Panc1 (cell line): ENCODE data around the gene TCF3.

Experiments used
- CTCF ChIP-seq: fragments of 450-650 bp; IDR thresholded peaks from 2 replicates; pipeline ENCODE4 v1.5.1; 2017; ENCODE audit warnings: mild to moderate bottlenecking
- POLR2AphosphoS5 ChIP-seq: IDR thresholded peaks from 2 replicates; pipeline ENCODE4 v1.6.1; 2012; ENCODE audit warnings: mild to moderate bottlenecking, low read depth, low read length, moderate library complexity
- REST ChIP-seq, 2 experiments: IDR thresholded peaks; 2 replicates each; pipeline ENCODE4 v1.6.1; 2011 to 2012; ENCODE audit warnings: low read depth in 2 of 2, control low read depth in 1 of 2, low read length in 1 of 2, mild to moderate bottlenecking in 1 of 2, moderate library complexity in 1 of 2; ENCODE audit not compliant: insufficient read depth in 1 of 2
- TCF7L2 ChIP-seq: IDR thresholded peaks from 2 replicates; pipeline ENCODE4 v1.6.1; 2011; ENCODE audit warnings: mild to moderate bottlenecking, low read depth, low read length, inconsistent platforms

DNA sequence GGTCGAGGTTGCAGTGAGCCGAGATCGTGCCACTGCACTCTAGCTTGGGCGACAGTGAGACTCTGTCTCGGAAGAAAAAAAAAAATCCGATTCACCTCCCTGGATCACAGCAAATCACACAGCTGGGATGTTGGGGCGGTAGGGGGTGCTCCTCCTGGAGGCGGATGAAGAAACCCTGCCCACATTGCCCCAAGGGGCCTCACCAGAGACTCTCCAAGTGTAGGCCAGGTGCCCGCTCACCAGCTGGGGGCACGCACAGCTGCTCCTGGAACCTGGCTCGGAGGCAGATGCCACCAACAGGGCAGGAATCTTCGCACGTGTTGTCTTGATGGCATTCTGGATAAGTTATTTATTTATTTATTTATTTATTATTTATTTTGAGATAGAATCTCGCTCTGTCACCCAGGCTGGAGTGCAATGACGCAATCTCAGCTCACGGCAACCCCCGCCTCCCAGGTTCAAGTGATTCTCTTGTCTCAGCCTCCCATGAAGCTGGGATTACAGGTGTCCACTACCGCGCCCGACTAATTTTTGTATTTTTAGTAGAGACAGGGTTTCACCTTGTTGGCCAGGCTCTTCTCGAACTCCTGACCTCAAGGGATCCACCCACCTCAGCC, 50.2 kb downstream of the TCF3 start:
- TF ChIP-seq CTCF (no peak), REST (IDR thresholded peaks at IDR 0.05; ENCODE audit: insufficient read depth in 1 of 2, low read depth in 2 of 2, low read length in 1 of 2) (no peak), POLR2AphosphoS5 (no peak), TCF7L2 (no peak)
